GM19193 (cell line): Measurements from ENCODE around the gene C5AR1.

Experiments
- POLR2A ChIP-seq: IDR thresholded peaks from 4 replicates; pipeline ENCODE4 v1.6.1; 2011; ENCODE audit not compliant: insufficient read depth, insufficient read length; ENCODE audit errors: extremely low read depth

The C5AR1 gene

GRCh38 chr19:47280183-47280797, 29.4 kb upstream of the C5AR1 start:
- TF ChIP-seq POLR2A: no peak

- no peak for TF ChIP-seq POLR2A
Observed at GRCh38 chr19:47283405-47284059, 26.1 kb upstream of the C5AR1 start.

GRCh38 chr19:47284324-47284899, 25.2 kb upstream of the C5AR1 start:
- no peak for TF ChIP-seq POLR2A

GRCh38 chr19:47296036-47296435, 13.6 kb upstream of the C5AR1 start:
- TF ChIP-seq POLR2A: no peak

- TF ChIP-seq POLR2A: no peak
Observed at GRCh38 chr19:47302249-47302648, 7.4 kb upstream of the C5AR1 start.

GRCh38 chr19:47303966-47304365, 5.7 kb upstream of the C5AR1 start:
- no peak for TF ChIP-seq POLR2A

GRCh38 chr19:47305309-47305751, 4.3 kb upstream of the C5AR1 start:
- TF ChIP-seq POLR2A: no peak

GRCh38 chr19:47306303-47306702, 3.4 kb upstream of the C5AR1 start:
- TF ChIP-seq POLR2A: no peak

GRCh38 chr19:47309038-47309437, 623 bp upstream of the C5AR1 start:
- TF ChIP-seq POLR2A: no peak

- no peak for TF ChIP-seq POLR2A
Observed at GRCh38 chr19:47310323-47310722, 662 bp downstream of the C5AR1 start.

GRCh38 chr19:47310819-47311218, 1.2 kb downstream of the C5AR1 start:
- TF ChIP-seq POLR2A: no peak

- no peak for TF ChIP-seq POLR2A
Observed at GRCh38 chr19:47312366-47313006, 2.8 kb downstream of the C5AR1 start.

GRCh38 chr19:47313754-47314295, 4.2 kb downstream of the C5AR1 start:
- TF ChIP-seq POLR2A: no peak

- TF ChIP-seq POLR2A: no peak
Observed at GRCh38 chr19:47315125-47315821, 5.6 kb downstream of the C5AR1 start.

- TF ChIP-seq POLR2A: no peak
Observed at GRCh38 chr19:47316513-47316912, 6.9 kb downstream of the C5AR1 start.

GRCh38 chr19:47319923-47320871, 10.5 kb downstream of the C5AR1 start:
- TF ChIP-seq POLR2A: no peak
